Fibroblast of lung (primary cell): Measurements from ENCODE around the gene THOP1. TPM values are rescaled to one million over a fixed set of nuclear protein-coding genes. Genes with fewer than 3 reads are reported as not detected.

Experiments used
- DNase-seq, 2 donors: peaks; one replicate each; pipeline versions ENCODE4 v3.0.0 to v3.0.0-alpha.2; 2010; ENCODE audit warnings: low read depth in 2 of 2
- H2AFZ ChIP-seq: 2 replicates; pipeline ENCODE4 v1.5.1; 2012; ENCODE audit warnings: low read length, control low read depth, inconsistent platforms
- H3K27ac ChIP-seq: 2 replicates; pipeline ENCODE4 v1.5.1; 2011; ENCODE audit warnings: low read length, control low read depth; ENCODE audit not compliant: insufficient read depth
- H3K27me3 ChIP-seq: 2 replicates; pipeline ENCODE4 v1.5.1; 2011; ENCODE audit warnings: mild to moderate bottlenecking, low read length; ENCODE audit not compliant: control insufficient read depth, insufficient read depth
- H3K36me3 ChIP-seq: 2 replicates; pipeline ENCODE4 v1.5.1; 2011; ENCODE audit warnings: low read length; ENCODE audit not compliant: control insufficient read depth, insufficient read depth
- H3K4me1 ChIP-seq: 2 replicates; pipeline ENCODE4 v1.5.1; 2011; ENCODE audit warnings: low read length; ENCODE audit not compliant: control insufficient read depth, insufficient read depth; ENCODE audit errors: extremely low read depth
- H3K4me2 ChIP-seq: 2 replicates; pipeline ENCODE4 v1.5.1; 2011; ENCODE audit warnings: low read length, control low read depth; ENCODE audit not compliant: insufficient read depth; ENCODE audit errors: extremely low read depth
- H3K4me3 ChIP-seq, 4 experiments: fragments of 200-600 bp in 1 of 4; sonication (generic) in 1 of 4; replicated peaks in 1 of 4; 2 replicates each; pipeline ENCODE4 v1.5.1; 2011 to 2016; ENCODE audit warnings: low read length in 4 of 4, low read depth in 3 of 4, mild to moderate bottlenecking in 3 of 4, control low read depth in 2 of 4, inconsistent platforms in 1 of 4, mixed read lengths in 1 of 4; ENCODE audit not compliant: insufficient read depth in 1 of 4; ENCODE audit errors: control extremely low read depth in 1 of 4
- H3K79me2 ChIP-seq: 2 replicates; pipeline ENCODE4 v1.5.1; 2012; ENCODE audit warnings: mild to moderate bottlenecking, low read length, inconsistent platforms; ENCODE audit not compliant: control insufficient read depth, insufficient read depth
- H3K9ac ChIP-seq: 2 replicates; pipeline ENCODE4 v1.5.1; 2011; ENCODE audit warnings: mild to moderate bottlenecking, low read length, control low read depth; ENCODE audit not compliant: insufficient read depth
- H3K9me3 ChIP-seq: 2 replicates; pipeline ENCODE4 v1.5.1; 2012; ENCODE audit warnings: low read depth, low read length; ENCODE audit not compliant: control insufficient read depth, insufficient read depth
- H4K20me1 ChIP-seq: 2 replicates; pipeline ENCODE4 v1.5.1; 2011; ENCODE audit warnings: low read length; ENCODE audit not compliant: control insufficient read depth, insufficient read depth; ENCODE audit errors: extremely low read depth
- CTCF ChIP-seq, 2 donors: IDR thresholded peaks in 1 of 2; conservative IDR thresholded peaks in 1 of 2; 1 replicate in 1 of 2; 2 replicates in 1 of 2; pipeline ENCODE4 v1.5.1; 2011 to 2012; ENCODE audit warnings: low read length in 2 of 2, control low read depth in 1 of 2, inconsistent platforms in 1 of 2, low read depth in 1 of 2, mild to moderate bottlenecking in 1 of 2
- EZH2 ChIP-seq: IDR thresholded peaks from 2 replicates; pipeline ENCODE4 v1.5.1; 2012; ENCODE audit warnings: low read length, control low read depth, mild to moderate bottlenecking; ENCODE audit errors: missing control alignments
- polyA plus RNA-seq, 2 donors: library from polyadenylated mRNA; depleted of rRNA in 1 of 2; stranded (reverse) in 1 of 2; unstranded in 1 of 2; fragments of >200 nt; gene quantifications; 2 replicates each; pipeline ENCODE4 v1.2.1, GENCODE V29; 2011 to 2012; ENCODE audit warnings: missing spikeins in 1 of 2
- total RNA-seq: library from RNA; depleted of rRNA; stranded (reverse); fragments of >200 nt; gene quantifications from 2 replicates; pipeline ENCODE4 v1.2.1, GENCODE V29; 2014

Gene THOP1
- total and polyA plus RNA-seq, 2 donors (not counting 1 experiment from before 2014, with no cell fraction given), result 23.6 to 49.5 TPM

DNA sequence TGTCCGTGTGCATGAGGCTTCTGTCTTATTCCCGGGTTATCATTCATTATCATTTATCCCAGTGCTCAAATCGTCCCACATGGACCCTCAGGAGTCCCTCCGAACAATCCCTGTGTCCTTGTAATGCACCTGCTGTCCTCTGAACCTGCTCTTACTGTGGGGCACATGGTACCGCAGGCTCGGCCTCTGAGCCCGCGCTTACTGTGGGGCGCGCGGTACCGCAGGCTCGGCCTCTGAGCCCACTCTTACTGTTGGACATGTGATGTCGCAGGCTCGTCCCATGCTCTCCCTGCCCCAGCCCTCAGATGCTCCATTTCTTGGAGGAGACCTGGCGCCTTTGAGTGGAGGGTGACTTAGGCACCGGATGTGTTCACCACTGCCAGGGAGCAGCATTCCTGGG lies 17.5 kb downstream of the THOP1 start:
- H3K9ac ChIP-seq, result no peak overlapping the region
- H3K27ac ChIP-seq, result no peak overlapping the region
- no peak for TF ChIP-seq CTCF (conservative IDR thresholded peaks at IDR 0.05 in 1 of 2, IDR thresholded peaks at IDR 0.05 in 1 of 2; ENCODE audit: low read depth in 1 of 2, low read length in 2 of 2)
- TF ChIP-seq EZH2, result no peak
- H3K36me3 ChIP-seq, result peaks cover 32% of the 10 kb centered on the region
- H3K9me3 ChIP-seq, result no peaks in the 10 kb centered on the region
- no peak overlapping the region for H2AFZ ChIP-seq
- no peak for DNase-seq
- H3K4me2 ChIP-seq, result no peak overlapping the region
- H3K79me2 ChIP-seq, result no peaks in the 10 kb centered on the region
- H3K27me3 ChIP-seq, result no peaks in the 10 kb centered on the region
- no peaks in the 10 kb centered on the region for H4K20me1 ChIP-seq
- no peaks in the 10 kb centered on the region for H3K4me1 ChIP-seq
- no peak overlapping the region for H3K4me3 ChIP-seq

DNA sequence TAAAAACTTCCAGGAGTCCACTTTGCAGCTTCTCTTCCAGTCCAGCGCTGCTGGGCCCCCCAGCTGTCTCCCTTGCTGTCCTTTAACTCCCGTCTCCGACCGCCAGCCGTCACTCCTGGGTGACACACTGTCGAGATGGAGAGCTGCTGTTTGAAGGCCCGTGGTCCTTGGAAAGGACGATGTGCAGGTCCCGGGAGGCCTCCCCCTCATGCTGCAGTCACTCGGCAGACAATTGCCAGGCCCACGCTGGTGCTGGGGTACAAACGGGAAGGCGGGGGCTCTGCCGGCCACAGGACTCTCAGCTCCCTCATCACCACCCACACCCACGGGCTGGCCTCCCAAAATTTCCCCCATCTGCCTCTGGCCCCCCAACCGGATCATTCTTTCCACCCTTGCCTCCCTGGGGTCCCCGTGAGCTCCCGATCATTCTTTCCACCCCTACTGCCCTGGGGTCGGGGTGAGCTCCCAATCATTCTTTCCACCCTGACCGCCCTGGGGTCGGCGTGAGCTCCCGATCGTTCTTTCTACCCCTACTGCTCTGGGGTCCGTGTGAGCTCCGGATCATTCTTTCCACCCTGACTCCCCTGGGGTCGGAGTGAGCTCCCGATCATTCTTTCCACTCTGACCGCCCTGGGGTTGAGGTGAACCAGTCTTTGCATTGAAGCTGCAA lies 18.3 kb downstream of the THOP1 start:
- Histone ChIP-seq H3K79me2 (no peaks in the 10 kb centered on the region), H3K4me2 (no peak overlapping the region), H3K27ac (no peak overlapping the region), H3K4me1 (no peaks in the 10 kb centered on the region), H3K36me3 (peaks cover 33% of the 10 kb centered on the region), H3K27me3 (no peaks in the 10 kb centered on the region), H2AFZ (no peak overlapping the region), H3K4me3 (no peak overlapping the region), H3K9me3 (no peaks in the 10 kb centered on the region), H3K9ac (no peak overlapping the region), H4K20me1 (no peaks in the 10 kb centered on the region)
- no peak for DNase-seq
- TF ChIP-seq EZH2, result no peak
- TF ChIP-seq CTCF (conservative IDR thresholded peaks at IDR 0.05 in 1 of 2, IDR thresholded peaks at IDR 0.05 in 1 of 2; ENCODE audit: low read depth in 1 of 2, low read length in 2 of 2), result no peak

DNA sequence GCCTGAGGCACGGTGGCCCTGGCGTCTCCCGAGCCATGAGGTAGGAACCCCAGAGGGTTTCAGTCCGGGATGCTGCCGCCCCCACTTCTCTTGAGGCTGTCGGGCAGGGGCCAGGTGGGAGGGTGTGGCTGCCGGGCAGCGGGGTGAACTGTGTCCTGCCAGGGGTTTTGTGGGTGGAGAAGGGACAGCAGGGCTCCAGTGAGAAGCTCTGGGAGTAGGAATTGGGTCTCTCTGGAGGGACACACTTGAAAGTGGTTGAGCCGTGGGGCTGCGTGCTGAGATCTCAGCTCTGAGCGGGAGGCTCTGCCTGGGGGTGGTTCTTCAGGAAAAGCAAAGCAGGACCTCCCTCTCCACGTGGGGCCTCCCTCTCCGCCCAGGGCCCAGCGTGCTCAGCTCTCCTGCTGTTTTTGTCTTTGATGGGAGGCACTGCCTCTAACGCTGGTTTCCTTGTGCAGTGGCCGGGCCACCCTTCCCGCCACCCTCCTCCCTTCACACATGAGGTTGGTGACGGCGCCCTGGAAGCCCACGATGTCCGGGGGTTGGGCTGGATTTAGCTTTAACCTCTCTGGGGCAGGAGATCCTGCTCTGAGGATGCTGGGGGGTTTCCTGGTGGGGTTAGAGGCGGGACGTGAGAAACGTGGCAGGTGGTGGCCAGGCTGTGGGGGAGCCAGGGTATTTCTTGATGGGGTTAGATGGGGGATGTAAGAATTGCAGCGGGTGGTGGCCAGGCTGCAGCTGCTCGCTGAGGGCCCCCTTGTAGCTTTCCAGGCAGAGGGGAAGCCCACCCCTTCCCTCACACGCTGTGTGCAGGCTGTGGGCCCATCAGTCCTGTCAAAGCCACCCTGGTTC lies 19.1 kb downstream of the THOP1 start:
- Histone ChIP-seq H3K79me2 (no peaks in the 10 kb centered on the region), H3K4me2 (no peak overlapping the region), H3K36me3 (peaks cover 32% of the 10 kb centered on the region), H3K27ac (no peak overlapping the region), H3K9me3 (no peaks in the 10 kb centered on the region), H3K4me1 (no peaks in the 10 kb centered on the region), H3K27me3 (no peaks in the 10 kb centered on the region), H2AFZ (no peak overlapping the region), H3K4me3 (no peak overlapping the region), H4K20me1 (no peaks in the 10 kb centered on the region), H3K9ac (no peak overlapping the region)
- no peak for TF ChIP-seq CTCF (conservative IDR thresholded peaks at IDR 0.05 in 1 of 2, IDR thresholded peaks at IDR 0.05 in 1 of 2; ENCODE audit: low read depth in 1 of 2, low read length in 2 of 2)
- no peak for DNase-seq
